ENCODE measurements around the gene ABCC5. TPM values are rescaled to one million over a fixed set of nuclear protein-coding genes. Genes with fewer than 3 reads are reported as not detected.
"Not testable (repeated sequence)": the region's sequence is repeated elsewhere in the genome, so short reads cannot be mapped to it uniquely, and the experiment has no call there.

ABCC5 gene
- total RNA-seq, 2 donors from 2014 or later: 46.6 to 47.6 TPM

DNA sequence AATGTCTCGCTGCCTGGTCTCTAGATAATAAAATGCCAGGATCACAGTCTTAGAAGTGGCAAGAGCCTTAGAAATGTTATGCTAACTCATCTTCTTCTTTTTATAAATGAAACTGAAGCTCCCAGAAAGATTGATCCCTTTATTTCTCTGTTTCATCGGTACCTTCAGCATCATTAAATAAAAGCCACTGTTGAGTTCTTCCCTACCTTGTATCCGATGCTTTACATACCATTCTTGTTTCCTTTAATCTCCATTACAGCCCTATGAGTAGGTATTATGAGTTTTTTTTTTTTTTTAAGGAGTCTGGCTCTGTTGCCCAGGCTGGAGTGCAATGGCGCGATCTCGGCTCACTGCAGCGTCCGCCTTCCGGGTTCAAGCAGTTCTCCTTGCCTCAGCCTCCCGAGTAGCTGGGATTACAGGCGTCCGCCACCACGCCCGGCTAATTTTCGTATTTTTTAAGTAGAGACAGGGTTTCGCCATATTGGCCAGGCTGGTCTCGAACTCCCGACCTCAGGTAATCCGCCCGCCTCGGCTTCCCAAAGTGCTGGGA, 815 bp upstream of the ABCC5 start:
- intact Hi-C loops (cut with DNase I, micrococcal nuclease): loop anchor here in 1 of 2 donors (10.0 kb wide), 1 partner anchor 124 kb away; no protein-coding TSS in a partner anchor
- no peak for DNase-seq
- ATAC-seq: no peak

DNA sequence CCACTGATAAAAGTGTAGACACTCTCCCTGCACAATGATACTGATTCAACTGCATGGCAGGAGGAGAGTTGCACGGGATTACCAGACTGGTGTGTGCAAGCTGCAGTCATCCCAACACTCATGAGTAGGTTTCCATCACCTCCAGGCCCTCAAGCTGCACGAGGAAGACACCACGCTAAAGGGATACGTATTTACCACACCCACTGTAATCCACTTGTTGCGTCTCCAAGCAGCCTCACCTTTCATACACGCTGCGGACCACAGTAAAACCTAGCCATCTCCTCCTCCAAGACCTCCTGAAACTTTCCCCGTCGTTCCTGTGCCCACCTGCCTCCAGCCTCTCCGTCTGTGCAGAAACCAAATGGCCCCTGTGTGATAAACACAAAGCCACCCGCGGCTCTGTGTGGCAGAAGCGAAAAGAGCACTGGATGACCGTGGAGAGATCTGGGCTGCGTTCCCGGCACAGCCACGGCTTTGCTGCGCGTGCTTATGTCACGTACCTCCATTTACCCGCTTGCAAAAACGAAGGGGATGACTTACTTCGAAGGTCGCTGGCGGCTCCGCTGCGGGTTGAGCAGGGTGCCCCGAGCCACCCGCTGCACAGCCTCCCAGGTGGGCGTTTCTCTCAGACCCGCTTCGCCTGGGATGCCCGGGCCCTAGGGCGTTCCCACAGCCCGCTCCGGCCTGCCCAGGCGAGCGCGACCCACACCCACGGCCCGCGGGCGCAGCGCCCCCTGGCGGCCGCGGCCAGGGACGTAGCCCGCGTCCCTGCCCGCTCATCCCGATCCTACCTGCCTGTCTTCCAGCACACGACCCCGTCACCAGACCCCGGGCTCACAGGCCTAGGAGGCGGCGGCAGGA, 643 bp downstream of the ABCC5 start:
- ATAC-seq (peak; percentile 81), DNase-seq (peak; percentile 54 to 70)
- intact Hi-C loops (cut with DNase I, micrococcal nuclease): loop anchor here in 1 of 2 donors (10.0 kb wide), 1 partner anchor 122 kb away; no protein-coding TSS in a partner anchor

DNA sequence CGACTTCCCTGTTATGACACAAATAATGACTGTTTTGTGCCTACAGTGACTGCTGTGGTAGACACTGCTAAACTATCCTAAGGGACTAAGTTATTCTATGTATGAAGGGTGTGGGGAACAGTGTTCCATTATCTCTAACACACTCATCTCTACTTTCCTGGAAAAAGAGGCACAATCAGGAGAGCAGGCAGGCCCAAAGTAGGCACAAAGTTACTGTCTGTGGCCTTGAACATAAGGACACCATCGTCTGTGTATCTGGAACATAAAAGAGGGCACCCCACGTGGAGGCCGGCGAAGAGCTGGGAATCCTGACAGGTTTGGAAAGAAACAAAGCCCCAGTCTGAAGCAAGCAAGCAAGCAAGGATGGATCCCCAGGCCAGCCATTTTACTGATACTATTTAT, 1.5 kb downstream of the ABCC5 start:
- DNase-seq (no peak), ATAC-seq (no peak)
- intact Hi-C loops (cut with DNase I, micrococcal nuclease): loop anchor here in 1 of 2 donors (10.0 kb wide), 1 partner anchor 121 kb away; no protein-coding TSS in a partner anchor

DNA sequence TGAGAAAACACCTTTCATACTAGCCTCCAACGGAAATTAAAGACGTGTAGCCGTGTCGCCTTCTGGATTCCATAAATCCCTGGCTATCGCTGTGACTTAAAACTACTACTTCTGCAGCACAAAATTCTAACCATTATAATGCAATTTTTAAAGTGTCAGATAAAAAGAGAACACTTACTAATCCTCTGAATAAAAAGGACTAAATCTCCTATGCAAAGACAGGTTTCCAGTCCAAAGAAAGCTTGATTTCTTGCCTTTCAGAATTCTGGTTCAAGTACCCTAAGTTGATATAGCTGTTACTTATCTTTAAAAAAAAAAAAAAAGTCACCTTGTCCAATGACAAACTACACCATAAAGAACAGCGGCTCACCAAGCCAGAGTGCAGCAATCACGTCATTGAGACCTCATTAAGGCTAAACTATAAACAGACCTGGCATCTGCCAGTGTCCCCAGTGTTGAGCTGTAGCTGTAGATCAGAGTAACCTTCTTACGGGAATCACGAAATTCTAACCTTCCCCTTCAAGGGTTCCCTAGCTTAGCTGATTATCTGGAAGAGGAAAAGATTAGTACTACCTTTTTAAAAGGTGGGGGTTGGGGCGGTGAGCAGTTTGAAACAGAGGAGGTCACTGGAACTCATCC, 2.2 kb downstream of the ABCC5 start:
- intact Hi-C loops (cut with DNase I, micrococcal nuclease): loop anchor here in 1 of 2 donors (10.0 kb wide), 1 partner anchor 121 kb away; no protein-coding TSS in a partner anchor

DNA sequence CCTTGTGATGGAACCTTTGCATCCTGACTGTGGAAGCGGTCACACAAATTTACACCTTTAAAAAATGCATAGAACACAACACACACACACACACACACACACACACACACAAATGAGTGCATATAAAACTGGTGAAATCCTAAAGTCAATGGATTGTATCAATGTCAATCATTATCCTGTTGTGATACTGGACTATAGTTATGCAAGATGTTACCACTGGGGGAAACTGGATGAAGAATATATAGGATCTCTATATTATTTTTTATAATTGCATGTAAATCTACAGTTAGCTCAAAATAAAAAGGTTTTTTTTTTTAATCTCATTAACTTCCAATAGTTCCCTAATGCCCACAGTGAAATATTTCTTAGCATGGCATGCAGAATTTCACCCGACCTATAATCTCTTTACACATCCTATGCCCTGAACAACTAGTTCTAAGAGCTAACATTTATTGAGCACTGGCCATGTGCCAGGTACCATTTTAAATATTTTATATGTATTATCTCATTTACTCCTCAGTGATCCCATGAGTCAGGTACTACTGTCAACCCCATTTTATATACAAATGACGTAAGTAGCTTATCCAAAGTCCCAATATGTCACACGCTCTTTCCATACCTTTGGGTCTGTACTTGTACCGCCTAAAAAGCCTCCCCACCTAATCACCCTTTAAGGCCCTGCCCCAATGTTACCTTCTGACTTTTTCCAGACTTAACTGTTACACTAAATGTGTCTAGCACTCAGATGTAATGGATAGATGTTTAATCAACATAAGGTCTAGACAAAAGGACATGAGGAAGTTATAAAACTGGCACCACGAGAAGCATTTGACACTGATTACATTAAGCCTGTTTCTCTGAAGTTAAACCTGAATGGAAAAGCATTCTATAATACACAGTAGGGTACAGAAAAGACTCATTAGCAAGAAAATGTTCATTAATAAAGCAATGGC, 5.5 kb downstream of the ABCC5 start:
- DNase-seq (peak; percentile 37), ATAC-seq (peak; percentile 73)
- intact Hi-C loops (cut with DNase I, micrococcal nuclease): loop anchor here in 1 of 2 donors (10.0 kb wide), 1 partner anchor 117 kb away; no protein-coding TSS in a partner anchor

More for the DNA sequence above, 2.2 kb downstream of the ABCC5 start:
- ATAC-seq: peak; percentile 47
- peak; percentile 24 to 46 for DNase-seq

DNA sequence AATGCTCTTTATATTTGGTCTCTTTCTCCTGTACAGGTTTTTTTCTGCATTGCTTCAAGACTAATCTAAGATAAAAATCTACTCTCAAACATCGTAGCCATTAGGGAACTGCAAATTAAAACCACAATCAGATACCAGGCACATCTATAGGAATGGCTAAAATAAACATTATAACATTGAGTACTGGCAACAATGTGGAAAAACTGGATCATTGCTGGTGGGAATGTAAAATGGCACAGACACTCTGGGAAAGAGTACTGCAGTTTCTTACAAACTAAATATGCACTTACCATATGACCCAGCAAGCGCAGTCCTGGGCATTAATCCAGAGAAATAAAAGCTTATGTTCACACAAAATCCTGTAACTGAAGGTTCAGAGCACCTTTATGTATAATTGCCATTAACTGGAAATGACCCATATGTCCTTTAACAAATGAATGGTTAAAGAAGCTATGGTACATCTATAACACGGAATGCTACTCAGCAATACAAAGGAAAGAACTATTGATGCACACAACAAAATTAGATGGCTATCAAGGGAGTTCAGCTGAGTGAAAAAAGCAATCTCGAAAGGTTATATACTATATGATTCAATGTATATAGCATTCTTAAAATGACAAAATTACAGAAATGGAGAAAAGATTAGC, 6.3 kb downstream of the ABCC5 start:
- no peak for ATAC-seq
- intact Hi-C loops (cut with DNase I, micrococcal nuclease): loop anchor here in 1 of 2 donors (10.0 kb wide), 1 partner anchor 117 kb away; no protein-coding TSS in a partner anchor

DNA sequence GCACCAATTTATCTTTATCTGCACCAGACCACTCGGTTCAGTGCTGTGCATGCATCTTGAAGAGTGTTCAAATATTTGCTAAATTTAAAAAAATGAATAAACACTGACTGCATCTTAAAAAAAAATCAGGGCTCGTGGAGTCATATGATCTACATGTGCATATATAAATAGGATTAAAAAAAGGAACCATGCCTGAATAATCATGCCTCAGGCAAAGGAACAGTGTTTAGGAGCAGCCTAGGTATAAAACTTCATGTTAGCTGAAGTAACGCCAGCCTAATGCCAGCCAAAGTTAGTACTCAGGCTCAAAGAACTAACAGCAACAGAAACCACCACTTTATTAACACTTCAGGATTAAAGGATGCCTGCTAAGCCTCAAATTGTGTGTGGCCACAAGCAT, 9.5 kb downstream of the ABCC5 start:
- no peak for DNase-seq
- ATAC-seq: no peak

More for the DNA sequence above, 6.3 kb downstream of the ABCC5 start:
- DNase-seq: no peak

DNA sequence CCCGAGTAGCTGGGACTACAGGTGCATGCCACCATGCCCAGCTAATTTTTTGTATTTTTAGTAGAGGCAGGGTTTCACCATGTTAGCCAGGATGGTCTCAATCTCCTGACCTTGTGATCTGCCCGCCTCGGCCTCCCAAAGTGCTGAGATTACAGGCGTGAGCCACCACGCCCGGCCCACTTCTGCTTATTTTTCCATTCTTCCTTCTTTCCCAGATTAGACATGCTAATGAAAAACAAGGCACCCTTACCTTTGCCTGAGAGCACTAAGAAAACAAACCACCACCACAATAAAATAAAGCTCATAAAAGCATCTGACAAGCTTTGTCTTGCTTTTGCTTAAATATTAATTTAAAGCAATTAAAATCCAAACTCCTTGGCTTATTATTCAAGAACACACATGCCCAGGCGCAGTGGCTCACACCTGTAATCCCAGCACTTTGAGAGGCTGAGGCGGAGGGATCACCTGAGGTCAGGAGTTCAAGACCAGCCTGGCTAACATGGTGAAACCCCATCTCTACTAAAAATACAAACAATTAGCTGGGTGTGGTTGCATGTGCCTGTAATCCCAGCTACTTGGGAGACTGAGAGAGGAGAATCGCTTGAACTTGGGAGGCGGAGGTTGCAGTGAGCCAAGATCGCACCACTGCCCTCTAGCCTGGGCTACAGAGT, 10.4 kb downstream of the ABCC5 start:
- DNase-seq (peak in 1 of 2 donors; percentile 42), ATAC-seq (peak; percentile 54)
- intact Hi-C loops (cut with DNase I, micrococcal nuclease): not testable (repeated sequence)

More for the DNA sequence above, 9.5 kb downstream of the ABCC5 start:
- intact Hi-C loops (cut with DNase I, micrococcal nuclease): no loop called here

DNA sequence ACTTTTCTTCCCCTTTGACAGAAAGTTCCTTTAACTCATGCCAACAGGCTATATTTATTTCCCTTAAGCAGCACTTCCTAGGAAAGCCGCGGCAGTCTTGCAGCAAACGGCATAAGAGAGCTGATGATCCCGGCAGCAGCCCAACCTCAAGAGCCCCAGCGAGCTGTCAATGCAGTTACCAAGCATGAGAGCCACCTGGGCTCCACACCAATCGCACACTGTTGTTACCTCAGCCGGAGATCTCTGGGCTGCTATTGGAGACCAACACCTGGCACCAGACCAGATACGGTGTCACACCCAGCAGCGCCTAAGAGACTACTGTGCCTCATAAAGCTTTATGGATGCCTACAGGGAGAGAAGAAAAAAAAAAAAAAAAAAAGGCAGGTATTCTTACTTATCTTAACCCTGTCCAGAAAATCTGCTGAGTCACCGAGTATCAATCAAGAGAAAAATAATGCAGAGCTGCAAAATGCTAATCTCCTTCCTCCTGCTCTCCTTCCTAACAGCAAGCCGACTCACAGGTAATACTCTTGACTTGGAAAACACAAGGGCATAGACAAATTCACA, 11.7 kb downstream of the ABCC5 start:
- DNase-seq (peak; percentile 91 to 94), ATAC-seq (peak; percentile 97)
- intact Hi-C loops (cut with DNase I, micrococcal nuclease): no loop called here

DNA sequence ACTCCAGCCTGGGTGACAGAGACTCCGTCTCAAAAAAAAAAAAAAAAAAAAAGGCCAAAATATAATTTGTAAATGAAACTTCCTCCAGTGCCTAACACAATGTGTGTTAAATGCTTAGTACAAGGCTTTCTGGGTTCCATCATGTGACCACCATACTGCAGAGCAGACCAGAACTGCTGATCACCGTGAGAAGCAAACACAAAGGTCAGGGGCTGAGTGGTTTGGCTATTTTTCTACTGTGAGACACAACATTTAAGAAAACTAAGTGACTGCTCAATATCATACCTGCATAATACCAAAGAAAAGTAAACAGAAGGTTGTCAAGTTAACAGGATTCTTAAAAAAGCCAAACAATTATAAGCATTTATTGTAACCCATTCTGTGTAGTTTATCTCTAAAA, 13.2 kb downstream of the ABCC5 start:
- intact Hi-C loops (cut with DNase I, micrococcal nuclease): no loop called here
- DNase-seq: no peak
- no peak for ATAC-seq

DNA sequence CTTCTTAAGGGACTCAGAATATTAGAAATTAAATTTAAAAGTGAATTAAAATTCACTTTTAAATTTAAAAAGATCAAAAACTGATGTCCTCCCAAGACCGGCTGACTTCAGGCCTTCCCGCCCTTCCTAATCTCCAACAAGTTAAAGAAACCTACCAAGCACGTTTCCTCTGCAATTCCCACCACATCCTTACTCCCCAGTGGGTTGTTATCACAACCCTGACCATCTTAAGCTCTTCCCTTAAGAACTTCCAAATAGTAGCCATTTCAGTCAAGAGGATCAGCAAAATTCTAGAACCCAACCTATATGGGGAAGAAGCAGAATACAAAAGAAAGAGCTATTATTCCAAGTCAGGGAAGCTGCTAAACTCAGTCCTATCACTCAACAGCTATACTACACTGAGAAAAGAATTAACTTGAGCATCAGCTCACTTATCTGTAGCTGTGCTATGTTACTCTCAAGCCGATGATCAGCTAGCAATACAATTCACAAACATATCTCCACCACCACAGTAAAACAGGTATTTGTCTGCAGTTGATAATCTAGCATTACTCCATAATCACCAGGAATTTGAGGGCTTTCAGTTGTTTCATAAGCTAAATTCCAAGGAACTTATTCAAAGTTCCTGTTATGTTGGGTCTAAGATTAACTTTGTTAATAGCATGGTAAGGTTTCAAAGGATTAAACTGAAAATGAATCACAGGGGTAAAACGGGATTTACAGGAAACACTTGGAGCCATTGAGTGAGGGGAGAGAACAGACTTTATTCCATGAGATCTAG, 14.3 kb downstream of the ABCC5 start:
- intact Hi-C loops (cut with DNase I, micrococcal nuclease): no loop called here
- ATAC-seq (no peak), DNase-seq (no peak)

DNA sequence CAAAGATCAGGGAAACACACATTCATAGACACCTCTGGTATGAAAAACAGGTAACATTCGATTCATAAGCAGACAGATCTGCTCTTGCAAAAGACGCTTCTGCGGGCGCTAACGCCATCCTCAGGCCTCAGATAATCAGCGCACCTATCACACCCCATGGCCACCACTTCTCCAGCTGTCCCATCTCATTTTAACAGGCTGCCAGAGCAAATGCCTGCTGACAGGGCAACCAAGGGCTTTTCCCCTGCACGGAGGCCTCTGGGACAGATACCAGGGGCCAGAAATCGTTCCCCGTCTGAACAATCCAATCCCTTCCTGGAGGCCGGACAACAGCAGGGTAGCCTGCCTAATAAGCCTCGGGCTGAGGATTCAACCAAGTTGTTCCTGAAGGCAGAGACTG, 15.2 kb downstream of the ABCC5 start:
- ATAC-seq (no peak), DNase-seq (no peak)
- intact Hi-C loops (cut with DNase I, micrococcal nuclease): no loop called here

DNA sequence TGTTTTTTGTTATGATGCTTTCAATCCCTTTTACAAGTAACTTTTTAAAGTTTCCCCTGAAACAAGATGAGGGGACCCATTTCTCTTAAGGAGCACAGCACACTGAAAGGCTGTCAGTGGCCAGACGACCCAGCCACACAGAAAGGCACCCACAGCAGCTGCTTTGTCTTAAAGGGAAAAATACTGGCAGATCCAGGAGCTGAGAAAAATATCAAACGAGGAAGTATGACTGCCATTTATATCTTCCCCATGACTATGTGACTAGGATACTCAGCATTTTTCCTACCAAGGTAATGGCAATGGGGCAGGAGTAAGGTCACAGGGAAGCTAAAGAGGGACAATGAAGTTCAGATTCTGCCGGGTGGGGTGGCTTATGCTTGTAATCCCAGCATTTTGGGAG, 15.9 kb downstream of the ABCC5 start:
- DNase-seq: no peak
- ATAC-seq: no peak
- intact Hi-C loops (cut with DNase I, micrococcal nuclease): no loop called here

DNA sequence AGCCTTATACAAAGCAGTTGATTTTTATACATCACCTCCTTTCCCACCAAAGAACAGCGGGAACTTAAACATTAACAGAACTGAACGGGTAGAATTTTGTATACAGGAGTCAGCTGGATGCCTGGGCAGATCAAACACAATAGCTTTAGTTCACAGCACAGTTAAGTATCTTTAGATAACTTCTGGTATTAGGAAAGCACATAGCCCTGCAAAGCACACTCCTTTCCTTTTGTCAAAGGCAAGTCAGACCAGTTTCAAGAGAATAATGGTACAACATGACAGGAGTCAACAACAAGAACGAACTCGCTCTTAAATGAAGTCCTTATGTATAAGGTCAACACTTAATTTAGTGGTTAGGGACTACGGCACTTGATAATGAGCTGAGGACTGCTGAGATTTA, 26.3 kb downstream of the ABCC5 start:
- ATAC-seq (no peak), DNase-seq (no peak)
- intact Hi-C loops (cut with DNase I, micrococcal nuclease): no loop called here

DNA sequence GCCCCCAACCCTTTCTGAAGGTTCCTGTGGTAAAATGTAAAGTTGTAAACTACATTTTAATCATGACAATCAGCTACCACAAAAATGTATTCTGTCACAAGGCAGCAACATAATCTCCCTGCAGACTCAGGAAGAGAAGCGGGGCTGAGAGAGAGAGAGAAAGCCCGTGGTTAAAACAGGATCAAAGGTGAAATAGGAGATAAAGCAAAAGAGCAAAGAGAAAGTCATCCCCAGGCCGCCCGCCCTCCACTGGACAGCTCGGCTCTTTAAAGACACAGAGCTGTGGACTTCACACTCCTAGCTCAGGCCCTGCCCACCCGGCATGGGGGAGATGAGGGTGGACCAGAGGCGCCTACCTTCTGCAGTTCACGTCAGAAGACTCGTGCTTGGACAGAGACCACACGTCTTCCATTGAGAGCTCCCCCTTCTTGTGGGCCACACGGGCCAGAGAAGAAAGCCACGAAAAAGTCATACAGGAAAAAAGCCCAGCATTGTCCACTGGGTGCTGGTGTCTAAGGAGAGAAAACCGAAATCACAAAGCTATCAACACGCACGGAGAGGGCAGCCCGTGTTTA, 29.4 kb downstream of the ABCC5 start:
- intact Hi-C loops (cut with DNase I, micrococcal nuclease): no loop called here
- DNase-seq: no peak
- no peak for ATAC-seq

DNA sequence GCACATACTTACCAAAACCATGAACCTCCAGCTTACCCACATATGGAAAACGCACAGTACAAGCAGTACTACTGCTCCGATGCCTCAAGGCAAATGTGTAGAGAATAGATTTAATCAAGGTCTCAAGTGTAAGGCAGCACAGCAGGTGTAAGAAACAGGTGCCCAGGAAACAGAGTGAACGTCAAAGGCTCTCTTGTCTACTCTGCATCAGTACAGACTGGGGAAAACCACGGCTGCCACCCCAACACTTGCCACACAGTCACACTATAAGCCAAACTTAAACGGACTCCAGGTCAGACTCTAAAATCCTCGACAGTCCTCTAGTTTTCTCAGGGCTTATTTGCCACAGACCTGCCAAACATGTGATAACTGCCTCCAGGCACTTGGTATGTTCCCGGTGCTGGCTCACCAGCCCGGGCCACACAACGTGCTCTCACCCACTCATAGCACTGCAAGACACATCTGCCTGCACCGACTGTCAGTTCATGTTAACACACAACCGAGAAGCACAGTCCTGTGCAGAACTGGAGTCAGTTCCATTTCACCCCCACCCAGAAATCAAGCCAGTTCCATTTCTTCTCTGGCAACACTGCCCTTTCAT, 30.6 kb downstream of the ABCC5 start:
- DNase-seq (no peak), ATAC-seq (no peak)
- intact Hi-C loops (cut with DNase I, micrococcal nuclease): no loop called here

Data from left colon (tissue), 2 donors.